Thyroid gland (tissue), 4 donors: ENCODE measurements around the gene KCNK18. TPM values are rescaled to one million over a fixed set of nuclear protein-coding genes. Genes with fewer than 3 reads are reported as not detected.

ENCODE experiments used
- DNase-seq, 2 donors: peaks; one replicate each; pipeline ENCODE4 v3.0.0-alpha.2; 2019
- H3K27ac ChIP-seq, 3 donors: fragments of 200-600 bp; sonication (generic); 1 replicate in 2 of 3; 2 replicates in 1 of 3; pipeline ENCODE4 v1.5.1; 2016 to 2019; ENCODE audit warnings: mild to moderate bottlenecking in 1 of 3, moderate library complexity in 1 of 3
- H3K27me3 ChIP-seq: fragments of 200-600 bp; sonication (generic); one replicate; pipeline ENCODE4 v1.5.1; 2019
- H3K36me3 ChIP-seq, 2 donors: fragments of 200-600 bp; sonication (generic); one replicate each; pipeline ENCODE4 v1.5.1; 2016 to 2019
- H3K4me1 ChIP-seq, 2 donors: fragments of 200-600 bp; sonication (generic); one replicate each; pipeline ENCODE4 v1.5.1; 2017 to 2019
- H3K4me3 ChIP-seq, 3 donors: fragments of 200-600 bp; sonication (generic); replicated peaks in 1 of 3; 1 replicate in 2 of 3; 2 replicates in 1 of 3; pipeline ENCODE4 v1.5.1; 2016; ENCODE audit warnings: mild to moderate bottlenecking in 1 of 3
- H3K9me3 ChIP-seq: fragments of 200-600 bp; sonication (generic); one replicate; pipeline ENCODE4 v1.5.1; 2017
- POLR2A ChIP-seq, 2 donors: fragments of 450-650 bp; IDR thresholded peaks; one replicate each; pipeline ENCODE4 v1.6.1; 2017; ENCODE audit warnings: antibody characterized with exemption in 2 of 2, mild to moderate bottlenecking in 2 of 2, moderate library complexity in 1 of 2
- WGBS, 2 donors: methylation state at CpG; one replicate each; pipeline ENCODE4 v1.1.5; 2017; 5-methylcytosine and 5-hydroxymethylcytosine counted together
- intact Hi-C: fragments of 100-400 bp; cut with DNase I; formaldehyde crosslinking; loops from one replicate; pipeline ENCODE4 v1.15.1; 2023
- microRNA-seq: library from miRNA; unstranded; fragments of <30 nt; microRNA quantifications from one replicate; pipeline ENCODE4, GENCODE V29; 2016
- small RNA-seq: library from RNA; depleted of rRNA; stranded (forward); fragments of <200 nt; gene quantifications from one replicate; pipeline ENCODE3, GENCODE V24; 2016
- total RNA-seq, 4 donors: library from RNA; depleted of rRNA; stranded (reverse); fragments of >200 nt; gene quantifications; one replicate each; pipeline ENCODE4 v1.2.3, GENCODE V29; 2016
- TF ChIP-seq, protein P1 (sequence below), 6 experiments: fragments of 200-600 bp in 3 of 6; fragments of 450-650 bp in 3 of 6; sonication (generic) in 3 of 6; IDR thresholded peaks; one replicate each; pipeline ENCODE4 v1.5.1; 2016 to 2019; ENCODE audit warnings: antibody characterized with exemption in 6 of 6, mild to moderate bottlenecking in 2 of 6, inconsistent platforms in 1 of 6, moderate library complexity in 1 of 6

The KCNK18 gene
- total RNA-seq, 4 donors from 2014 or later = not detected

DNA sequence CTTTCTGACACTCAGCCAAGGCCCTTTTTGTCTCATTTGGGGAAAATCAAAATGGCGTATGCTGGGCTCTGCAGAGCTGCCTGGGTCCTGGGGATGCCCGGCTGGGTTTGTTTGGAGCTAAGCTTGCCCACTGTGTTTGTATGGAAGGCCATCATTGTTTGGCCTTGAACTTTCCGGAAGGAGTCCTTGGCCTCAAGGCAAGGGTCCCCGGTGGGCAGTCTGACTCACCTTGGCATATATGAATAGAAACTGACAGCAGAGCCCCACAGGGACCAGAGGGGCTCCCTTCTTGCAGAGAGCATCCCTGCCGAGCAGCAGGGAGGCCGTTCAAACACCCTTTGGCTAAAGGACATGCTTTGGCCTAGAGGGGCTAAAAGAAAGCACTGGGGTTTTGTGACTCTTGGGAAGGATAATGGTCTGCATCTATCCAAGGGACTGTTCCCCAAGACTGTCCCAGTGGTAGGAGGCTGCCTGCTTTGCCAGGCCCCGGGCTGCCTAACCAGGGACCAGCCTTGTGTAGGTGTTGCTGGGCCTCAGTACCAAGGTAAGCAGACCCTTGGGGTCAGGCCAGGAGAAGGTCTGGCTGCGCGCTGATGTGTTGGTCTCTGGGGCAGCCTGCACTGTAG is 58.7 kb downstream of the KCNK18 start:
- DNase-seq = no peak
- H3K9me3 ChIP-seq = no peaks in the 10 kb centered on the region
- TF ChIP-seq, protein P1, sequence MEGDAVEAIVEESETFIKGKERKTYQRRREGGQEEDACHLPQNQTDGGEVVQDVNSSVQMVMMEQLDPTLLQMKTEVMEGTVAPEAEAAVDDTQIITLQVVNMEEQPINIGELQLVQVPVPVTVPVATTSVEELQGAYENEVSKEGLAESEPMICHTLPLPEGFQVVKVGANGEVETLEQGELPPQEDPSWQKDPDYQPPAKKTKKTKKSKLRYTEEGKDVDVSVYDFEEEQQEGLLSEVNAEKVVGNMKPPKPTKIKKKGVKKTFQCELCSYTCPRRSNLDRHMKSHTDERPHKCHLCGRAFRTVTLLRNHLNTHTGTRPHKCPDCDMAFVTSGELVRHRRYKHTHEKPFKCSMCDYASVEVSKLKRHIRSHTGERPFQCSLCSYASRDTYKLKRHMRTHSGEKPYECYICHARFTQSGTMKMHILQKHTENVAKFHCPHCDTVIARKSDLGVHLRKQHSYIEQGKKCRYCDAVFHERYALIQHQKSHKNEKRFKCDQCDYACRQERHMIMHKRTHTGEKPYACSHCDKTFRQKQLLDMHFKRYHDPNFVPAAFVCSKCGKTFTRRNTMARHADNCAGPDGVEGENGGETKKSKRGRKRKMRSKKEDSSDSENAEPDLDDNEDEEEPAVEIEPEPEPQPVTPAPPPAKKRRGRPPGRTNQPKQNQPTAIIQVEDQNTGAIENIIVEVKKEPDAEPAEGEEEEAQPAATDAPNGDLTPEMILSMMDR (IDR thresholded peaks at IDR 0.05) = no peak
- no peak for TF ChIP-seq POLR2A (IDR thresholded peaks at IDR 0.05)
- no peak overlapping the region for H3K27ac ChIP-seq
- intact Hi-C loops = no loop called here
- H3K4me1 ChIP-seq = peaks cover 0 to 5% of the 10 kb centered on the region in 2 donors
- no peaks in the 10 kb centered on the region for H3K36me3 ChIP-seq
- WGBS, 2 donors = 90 to 98% methylated on average over 6 to 9 of the region's 9 CpGs
- no peak overlapping the region for H3K4me3 ChIP-seq
- no peaks in the 10 kb centered on the region for H3K27me3 ChIP-seq

DNA sequence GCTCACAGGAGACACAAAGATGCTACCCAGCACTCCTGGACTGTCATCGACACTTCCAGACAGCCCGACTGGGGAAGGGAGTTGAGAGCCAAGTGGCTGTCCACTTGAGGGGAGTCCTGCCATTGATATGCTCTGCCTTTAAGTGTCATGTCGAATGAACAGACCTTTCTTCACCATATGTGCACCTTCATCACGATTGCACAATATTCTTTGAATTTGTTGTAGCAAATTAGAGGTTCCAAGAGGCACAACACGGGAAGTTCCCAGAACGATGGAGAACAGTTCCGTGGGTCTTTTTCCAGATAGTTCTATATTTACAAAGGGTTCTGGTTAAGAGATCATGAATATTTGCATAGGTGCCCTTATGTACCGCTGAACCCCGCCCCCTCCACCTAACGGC is 59.6 kb downstream of the KCNK18 start:
- no peak for TF ChIP-seq POLR2A (IDR thresholded peaks at IDR 0.05)
- TF ChIP-seq, protein P1 (IDR thresholded peaks at IDR 0.05) = no peak
- no peak for DNase-seq
- Histone ChIP-seq H3K27ac (no peak overlapping the region), H3K36me3 (no peaks in the 10 kb centered on the region), H3K4me1 (peaks cover 0 to 5% of the 10 kb centered on the region in 2 donors), H3K27me3 (no peaks in the 10 kb centered on the region), H3K9me3 (no peaks in the 10 kb centered on the region), H3K4me3 (no peak overlapping the region)
- intact Hi-C loops = no loop called here
- 78 to 84% methylated on average over 10 of the region's 10 CpGs for WGBS, 2 donors

DNA sequence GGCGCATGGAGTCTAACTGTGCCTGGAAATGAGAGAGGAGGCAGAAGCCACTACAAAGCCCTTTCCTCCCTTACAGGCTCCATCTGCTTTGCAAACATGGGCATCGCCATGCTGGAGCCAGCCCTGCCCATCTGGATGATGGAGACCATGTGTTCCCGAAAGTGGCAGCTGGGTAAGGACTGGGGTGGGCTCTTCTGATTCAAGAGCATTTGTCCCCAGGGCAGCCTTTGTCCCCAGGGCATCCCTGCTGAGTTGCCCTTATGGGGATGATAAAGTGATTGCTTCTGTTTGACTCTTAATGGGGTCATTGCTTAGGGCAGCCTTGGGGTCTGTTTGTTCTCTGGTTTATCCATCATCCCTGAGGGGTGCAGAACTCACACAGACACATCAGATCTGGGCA is 60.4 kb downstream of the KCNK18 start:
- intact Hi-C loops = no loop called here
- 89 to 90% methylated on average over 3 of the region's 3 CpGs for WGBS, 2 donors
- Histone ChIP-seq H3K27ac (no peak overlapping the region), H3K27me3 (no peaks in the 10 kb centered on the region), H3K4me3 (no peak overlapping the region), H3K36me3 (no peaks in the 10 kb centered on the region), H3K4me1 (peaks cover 0 to 5% of the 10 kb centered on the region in 2 donors), H3K9me3 (no peaks in the 10 kb centered on the region)
- no peak for DNase-seq
- TF ChIP-seq POLR2A (IDR thresholded peaks at IDR 0.05) = no peak
- TF ChIP-seq, protein P1 (IDR thresholded peaks at IDR 0.05) = no peak

DNA sequence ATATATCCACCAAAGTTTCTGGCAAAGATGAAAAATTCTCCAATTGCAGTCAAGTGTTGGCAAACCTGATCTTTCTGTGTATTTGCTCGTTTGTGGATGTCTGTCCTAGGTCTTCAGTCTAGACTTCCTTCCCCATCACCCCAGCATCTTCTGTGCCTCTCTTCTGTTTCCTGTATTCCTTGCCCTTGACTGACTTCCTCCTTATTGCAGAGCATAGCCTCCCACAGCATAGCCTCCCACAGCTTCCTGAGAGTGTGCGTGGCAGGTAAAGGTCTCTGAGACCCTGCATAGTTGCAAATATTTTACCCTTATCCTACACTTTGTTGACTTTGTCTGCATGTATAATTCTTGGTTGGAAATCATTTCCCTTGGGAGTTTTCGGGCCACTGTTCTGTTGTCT is 62.0 kb downstream of the KCNK18 start:
- Histone ChIP-seq H3K27me3 (no peaks in the 10 kb centered on the region), H3K36me3 (no peaks in the 10 kb centered on the region), H3K4me3 (no peak overlapping the region), H3K27ac (no peak overlapping the region), H3K4me1 (no peaks in the 10 kb centered on the region), H3K9me3 (no peaks in the 10 kb centered on the region)
- intact Hi-C loops = no loop called here
- TF ChIP-seq POLR2A (IDR thresholded peaks at IDR 0.05) = no peak
- TF ChIP-seq, protein P1 (IDR thresholded peaks at IDR 0.05) = no peak
- DNase-seq = no peak
- WGBS, 2 donors = 66 to 77% methylated on average over 3 of the region's 3 CpGs

Small RNA genes within 50 kb of the gene (microRNA-seq; reads per million reads assigned to microRNA genes)
- not detected for gene MIR3663

Small RNA genes within 50 kb of the gene (small RNA-seq; reads per million reads assigned to genes)
- gene MIR3663 = not detected

Other genes starting within 250 kb of the KCNK18 start
- gene SHTN1, start 192.3 kb upstream of the KCNK18 start, total RNA-seq = 100 to 1,000 TPM in 1 of 4 donors, 10 to 100 TPM in 3; 31.6 to 103 (median 37.7) TPM
- gene VAX1, start 59.2 kb upstream of the KCNK18 start, total RNA-seq = not detected
- under 1 TPM in 1 of 4 donors, not detected in 3; 0.13 TPM for gene SLC18A2, start 43.6 kb downstream of the KCNK18 start, total RNA-seq
- 10 to 100 TPM; 31.3 to 49.0 (median 35.1) TPM for gene PDZD8, start 178.0 kb downstream of the KCNK18 start, total RNA-seq